WERI-Rb-1 (cell line): Measurements from ENCODE around the gene LCE6A.

ENCODE experiments used
- DNase-seq: peaks from one replicate; pipeline ENCODE4 v3.0.0-alpha.2; 2020
- H3K27ac ChIP-seq: fragments of 250-450 bp; sonication (Bioruptor Pico); 2 replicates; pipeline ENCODE4 v1.5.1; 2020; ENCODE audit warnings: mild to moderate bottlenecking, moderate library complexity
- H3K27me3 ChIP-seq: fragments of 250-450 bp; sonication (Bioruptor Pico); 2 replicates; pipeline ENCODE4 v1.5.1; 2021; ENCODE audit warnings: mild to moderate bottlenecking, low read depth, moderate library complexity; ENCODE audit not compliant: insufficient read depth, severe bottlenecking
- H3K36me3 ChIP-seq: fragments of 250-450 bp; sonication (Bioruptor Pico); 2 replicates; pipeline ENCODE4 v1.5.1; 2020; ENCODE audit warnings: mild to moderate bottlenecking, moderate library complexity
- H3K4me3 ChIP-seq: 2 replicates; pipeline ENCODE4 v1.5.1; 2011; ENCODE audit warnings: low read depth, mild to moderate bottlenecking, control low read depth, low read length
- H3K9me3 ChIP-seq: fragments of 250-450 bp; sonication (Bioruptor Pico); 2 replicates; pipeline ENCODE4 v1.5.1; 2021; ENCODE audit warnings: mild to moderate bottlenecking, moderate library complexity; ENCODE audit not compliant: severe bottlenecking
- TF ChIP-seq, protein P1 (sequence below): IDR thresholded peaks from 2 replicates; pipeline ENCODE4 v1.5.1; 2011; ENCODE audit warnings: low read depth, mild to moderate bottlenecking, control low read depth, inconsistent platforms, low read length

The LCE6A gene

DNA sequence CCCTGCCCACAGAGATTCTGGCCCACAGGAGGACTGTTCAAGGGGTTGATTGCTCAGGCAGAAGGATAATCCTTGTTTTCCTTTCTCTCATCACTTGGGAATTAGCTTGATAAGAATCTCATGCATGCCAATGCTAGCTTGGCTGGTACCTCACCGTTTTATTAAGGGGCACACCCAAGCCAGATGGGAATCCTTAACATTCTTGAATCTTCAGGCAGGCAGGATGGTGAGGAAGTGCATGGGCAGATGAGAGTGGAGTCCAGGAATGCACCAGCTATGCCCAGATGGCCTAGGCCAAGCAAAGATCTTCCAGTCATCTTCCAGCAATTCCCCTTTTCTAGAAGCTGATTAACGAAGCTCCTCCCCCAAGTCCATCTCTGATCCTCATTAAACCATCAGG, 13.0 kb downstream of the LCE6A start:
- TF ChIP-seq, protein P1, sequence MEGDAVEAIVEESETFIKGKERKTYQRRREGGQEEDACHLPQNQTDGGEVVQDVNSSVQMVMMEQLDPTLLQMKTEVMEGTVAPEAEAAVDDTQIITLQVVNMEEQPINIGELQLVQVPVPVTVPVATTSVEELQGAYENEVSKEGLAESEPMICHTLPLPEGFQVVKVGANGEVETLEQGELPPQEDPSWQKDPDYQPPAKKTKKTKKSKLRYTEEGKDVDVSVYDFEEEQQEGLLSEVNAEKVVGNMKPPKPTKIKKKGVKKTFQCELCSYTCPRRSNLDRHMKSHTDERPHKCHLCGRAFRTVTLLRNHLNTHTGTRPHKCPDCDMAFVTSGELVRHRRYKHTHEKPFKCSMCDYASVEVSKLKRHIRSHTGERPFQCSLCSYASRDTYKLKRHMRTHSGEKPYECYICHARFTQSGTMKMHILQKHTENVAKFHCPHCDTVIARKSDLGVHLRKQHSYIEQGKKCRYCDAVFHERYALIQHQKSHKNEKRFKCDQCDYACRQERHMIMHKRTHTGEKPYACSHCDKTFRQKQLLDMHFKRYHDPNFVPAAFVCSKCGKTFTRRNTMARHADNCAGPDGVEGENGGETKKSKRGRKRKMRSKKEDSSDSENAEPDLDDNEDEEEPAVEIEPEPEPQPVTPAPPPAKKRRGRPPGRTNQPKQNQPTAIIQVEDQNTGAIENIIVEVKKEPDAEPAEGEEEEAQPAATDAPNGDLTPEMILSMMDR, result no peak
- Histone ChIP-seq H3K9me3 (peaks cover 7% of the 10 kb centered on the region), H3K27ac (no peak overlapping the region), H3K4me3 (no peak overlapping the region), H3K36me3 (no peaks in the 10 kb centered on the region), H3K27me3 (peaks cover 95% of the 10 kb centered on the region)
- DNase-seq, result no peak

GRCh38 chr1:152858062-152858461, 15.4 kb downstream of the LCE6A start:
- Histone ChIP-seq H3K4me3 (no peak overlapping the region), H3K36me3 (no peaks in the 10 kb centered on the region), H3K9me3 (peaks cover 2% of the 10 kb centered on the region), H3K27ac (no peak overlapping the region), H3K27me3 (peaks cover 99% of the 10 kb centered on the region)
- TF ChIP-seq, protein P1, result no peak
- DNase-seq, result no peak

GRCh38 chr1:152859696-152860095, 17.0 kb downstream of the LCE6A start, which contains the start of gene LCE7A:
LCE7A (plus strand) TSS chr1:152859996; CDS start chr1:152860698, 702 bp downstream.
- Histone ChIP-seq H3K36me3 (no peaks in the 10 kb centered on the region), H3K9me3 (no peaks in the 10 kb centered on the region), H3K27ac (no peak within 1 kb of the TSS), H3K27me3 (peaks cover 95% of the 10 kb centered on the region), H3K4me3 (no peak within 1 kb of the TSS)
- no peak for DNase-seq
- TF ChIP-seq, protein P1, result no peak

GRCh38 chr1:152860129-152860528, 17.5 kb downstream of the LCE6A start:
- Histone ChIP-seq H3K36me3 (no peaks in the 10 kb centered on the region), H3K27me3 (peaks cover 92% of the 10 kb centered on the region), H3K9me3 (no peaks in the 10 kb centered on the region), H3K27ac (no peak overlapping the region), H3K4me3 (no peak overlapping the region)
- no peak for DNase-seq
- TF ChIP-seq, protein P1, result no peak

GRCh38 chr1:152861374-152861773, 18.7 kb downstream of the LCE6A start:
- Histone ChIP-seq H3K27ac (no peak overlapping the region), H3K4me3 (no peak overlapping the region), H3K36me3 (no peaks in the 10 kb centered on the region), H3K27me3 (peaks cover 86% of the 10 kb centered on the region), H3K9me3 (no peaks in the 10 kb centered on the region)
- DNase-seq, result no peak
- TF ChIP-seq, protein P1, result no peak

DNA sequence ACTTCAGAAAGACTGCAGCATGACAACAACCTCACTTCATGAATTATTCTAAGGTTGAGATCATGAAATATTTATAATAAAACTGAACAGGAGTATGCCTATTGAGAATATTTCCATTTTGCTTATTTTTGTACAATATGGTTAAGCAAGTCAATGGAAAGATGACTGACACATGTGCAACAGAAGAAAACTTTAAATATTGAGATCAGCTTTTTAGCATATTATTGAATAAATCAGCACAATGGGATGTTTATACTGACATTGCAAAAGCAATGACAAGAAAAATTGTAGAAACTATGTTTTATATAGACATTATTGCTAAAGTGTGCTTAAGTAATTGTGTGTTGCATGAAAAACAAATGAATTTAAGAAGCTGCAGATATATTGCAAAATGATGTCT, 21.8 kb downstream of the LCE6A start:
- Histone ChIP-seq H3K27me3 (peaks cover 72% of the 10 kb centered on the region), H3K27ac (no peak overlapping the region)
- TF ChIP-seq, protein P1, result no peak

More for the DNA sequence above, 21.8 kb downstream of the LCE6A start:
- DNase-seq, result no peak
- Histone ChIP-seq H3K4me3 (no peak overlapping the region), H3K36me3 (no peaks in the 10 kb centered on the region), H3K9me3 (no peaks in the 10 kb centered on the region)
